K562 (cell line): ENCODE data around the gene KCNH2. TPM values are rescaled to one million over a fixed set of nuclear protein-coding genes. Genes with fewer than 3 reads are reported as not detected.
A peak's percentile ranks its signal among the peaks of the same experiment; 100 is the strongest.

ENCODE experiments used
- BMI1 ChIP-seq: fragments of 150-350 bp; IDR thresholded peaks from 2 replicates; pipeline ENCODE4 v1.6.1; 2014; ENCODE audit warnings: low read length
- BRD9 ChIP-seq: fragments of 450-650 bp; IDR thresholded peaks from 2 replicates; pipeline ENCODE4 v1.6.1; 2018; ENCODE audit warnings: low read depth; ENCODE audit not compliant: partially characterized antibody
- CCNT2 ChIP-seq: IDR thresholded peaks from 2 replicates; pipeline ENCODE4 v1.6.1; 2011; ENCODE audit warnings: borderline replicate concordance, low read depth, mild to moderate bottlenecking, moderate library complexity, mixed read lengths, low read length; ENCODE audit not compliant: insufficient read length; ENCODE audit errors: extremely low read depth
- DACH1 ChIP-seq: fragments of 450-650 bp; IDR thresholded peaks from 2 replicates; pipeline ENCODE4 v1.6.1; 2018; ENCODE audit not compliant: partially characterized antibody
- ESRRB ChIP-seq: fragments of 250-450 bp; sonication (Bioruptor Pico); IDR thresholded peaks from 2 replicates; pipeline ENCODE4 v1.5.0; 2020; ENCODE audit warnings: mild to moderate bottlenecking, moderate library complexity, borderline replicate concordance
- HNRNPLL ChIP-seq: fragments of 200-400 bp; formaldehyde crosslinking; IDR thresholded peaks from 2 replicates; pipeline ENCODE4 v1.6.1; 2017; ENCODE audit warnings: low read length, low read depth, mild to moderate bottlenecking; ENCODE audit not compliant: poor library complexity, severe bottlenecking
- MAFK ChIP-seq: IDR thresholded peaks from 2 replicates; pipeline ENCODE4 v1.6.1; 2011; ENCODE audit warnings: low read length, improper control_type of control experiment
- MTA1 ChIP-seq: fragments of 450-650 bp; IDR thresholded peaks from 2 replicates; pipeline ENCODE4 v1.6.1; 2017; ENCODE audit warnings: borderline replicate concordance
- MTF1 ChIP-seq: fragments of 250-450 bp; sonication (Bioruptor Pico); IDR thresholded peaks from 2 replicates; pipeline ENCODE4 v1.9.0; 2021; ENCODE audit warnings: moderate library complexity, mild to moderate bottlenecking, inconsistent platforms, borderline replicate concordance
- NR3C1 ChIP-seq: sonication (generic); formaldehyde crosslinking; IDR thresholded peaks from 2 replicates; pipeline ENCODE4 v1.8.1; 2022; ENCODE audit warnings: missing genetic modification reagents
- PRMT5 ChIP-seq: sonication (generic); formaldehyde crosslinking; IDR thresholded peaks from 2 replicates; pipeline ENCODE4 v1.5.0; 2020; ENCODE audit warnings: missing genetic modification reagents
- PTTG1 ChIP-seq: fragments of 450-650 bp; IDR thresholded peaks from 2 replicates; pipeline ENCODE4 v1.6.1; 2016; ENCODE audit warnings: low read depth, mild to moderate bottlenecking, missing genetic modification characterization, missing compliant biosample characterization
- SIX5 ChIP-seq, 2 experiments: IDR thresholded peaks; 2 replicates each; pipeline ENCODE4 v1.6.1; 2011; ENCODE audit warnings: low read length in 2 of 2, borderline replicate concordance in 1 of 2, low read depth in 1 of 2, mild to moderate bottlenecking in 1 of 2, moderate library complexity in 1 of 2; ENCODE audit not compliant: insufficient read depth in 1 of 2
- SMARCA4 ChIP-seq: fragments of 450-650 bp; IDR thresholded peaks from 2 replicates; pipeline ENCODE4 v1.6.1; 2016
- ZBTB7A ChIP-seq: IDR thresholded peaks from 2 replicates; pipeline ENCODE4 v1.6.1; 2011; ENCODE audit warnings: low read depth, mild to moderate bottlenecking, low read length, moderate library complexity, borderline replicate concordance; ENCODE audit not compliant: control insufficient read depth
- ZNF24 ChIP-seq: fragments of 450-650 bp; IDR thresholded peaks from 2 replicates; pipeline ENCODE4 v1.6.1; 2016
- ZNF75A ChIP-seq: fragments of 450-650 bp; formaldehyde crosslinking; IDR thresholded peaks from 2 replicates; pipeline ENCODE4 v1.4.0; 2020; ENCODE audit warnings: mild to moderate bottlenecking
- ZNF780A ChIP-seq: fragments of 250-450 bp; sonication (Bioruptor Pico); IDR thresholded peaks from 2 replicates; pipeline ENCODE4 v1.5.0; 2021; ENCODE audit warnings: mild to moderate bottlenecking
- polyA plus RNA-seq, 8 experiments: library from polyadenylated mRNA; depleted of rRNA in 4 of 8; stranded (reverse) in 5 of 8; unstranded in 3 of 8; fragments of >200 nt; fragmentation: Nextera tagmentation in 2 of 8; fragmentation: Illumina TruSeq in 1 of 8; extraction: Ambion mirVana in 2 of 8; extraction: Trizol in 1 of 8; gene quantifications; 2 replicates each; pipeline versions ENCODE4 v1.2.1 to v1.2.3, GENCODE V29; 2011 to 2014; ENCODE audit warnings: inconsistent platforms in 1 of 8, missing spikeins in 1 of 8
- total RNA-seq, 7 experiments: library from RNA; depleted of rRNA in 6 of 7; stranded (reverse); fragments of >200 nt in 6 of 7; fragmentation: Illumina TruSeq in 2 of 7; extraction: Trizol in 2 of 7; gene quantifications; 2 replicates each; pipeline versions ENCODE4 v1.2.1 to v1.2.3, GENCODE V29; 2011 to 2021; ENCODE audit warnings: low replicate concordance in 1 of 7
- TF ChIP-seq, protein P1 (sequence below): sonication (generic); formaldehyde crosslinking; IDR thresholded peaks from 2 replicates; pipeline ENCODE4 v1.5.0; 2020; ENCODE audit warnings: missing genetic modification reagents
- TF ChIP-seq, protein P2 (sequence below): fragments of 250-450 bp; sonication (Bioruptor Pico); IDR thresholded peaks from 2 replicates; pipeline ENCODE4 v1.4.0; 2020; ENCODE audit warnings: borderline replicate concordance
- TF ChIP-seq, protein P3 (sequence below), 2 experiments: IDR thresholded peaks; 2 replicates each; pipeline ENCODE4 v1.6.1; 2011; ENCODE audit warnings: borderline replicate concordance in 1 of 2, control low read depth in 1 of 2, low read depth in 1 of 2, low read length in 1 of 2, mild to moderate bottlenecking in 1 of 2, mixed read lengths in 1 of 2, moderate library complexity in 1 of 2; ENCODE audit not compliant: insufficient read depth in 1 of 2, insufficient read length in 1 of 2, poor library complexity in 1 of 2, severe bottlenecking in 1 of 2; ENCODE audit errors: extremely low read depth in 1 of 2

Gene KCNH2
- total and polyA plus RNA-seq, 9 of the 15 experiments (the other 6 are each of a cell fraction or from before 2014, with no cell fraction given): 18.1 to 368 (median 218) TPM

DNA sequence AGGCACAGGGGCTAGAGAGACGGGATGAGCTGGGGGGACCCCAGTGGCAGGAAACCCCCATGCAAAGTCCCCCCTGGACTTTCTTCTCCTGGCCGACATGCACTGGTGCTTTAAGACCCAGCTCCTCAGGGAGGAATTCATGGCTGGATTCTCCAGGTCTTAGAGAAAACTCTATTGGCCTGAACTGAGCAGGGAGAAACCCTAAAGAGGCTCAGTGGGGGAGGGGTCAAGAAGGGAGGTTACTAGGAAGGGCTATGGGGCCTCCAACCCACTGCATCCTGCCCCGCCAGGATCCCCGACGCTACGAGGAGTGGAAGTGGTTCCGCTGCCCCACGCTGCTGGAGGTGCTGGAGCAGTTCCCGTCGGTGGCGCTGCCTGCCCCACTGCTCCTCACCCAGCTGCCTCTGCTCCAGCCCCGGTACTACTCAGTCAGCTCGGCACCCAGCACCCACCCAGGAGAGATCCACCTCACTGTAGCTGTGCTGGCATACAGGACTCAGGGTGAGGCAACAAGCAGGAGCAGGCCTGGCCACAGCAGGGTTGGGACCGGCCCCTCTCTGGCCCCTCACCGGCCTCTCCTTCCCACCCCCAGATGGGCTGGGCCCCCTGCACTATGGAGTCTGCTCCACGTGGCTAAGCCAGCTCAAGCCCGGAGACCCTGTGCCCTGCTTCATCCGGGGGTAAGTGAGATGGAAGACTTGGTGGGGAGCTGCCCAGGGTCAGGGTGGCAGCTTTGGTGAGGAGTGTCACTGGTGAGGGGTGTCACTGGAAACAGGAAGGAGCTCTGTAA lies 32.4 kb upstream of the KCNH2 start (continued):
- TF ChIP-seq, protein P1, sequence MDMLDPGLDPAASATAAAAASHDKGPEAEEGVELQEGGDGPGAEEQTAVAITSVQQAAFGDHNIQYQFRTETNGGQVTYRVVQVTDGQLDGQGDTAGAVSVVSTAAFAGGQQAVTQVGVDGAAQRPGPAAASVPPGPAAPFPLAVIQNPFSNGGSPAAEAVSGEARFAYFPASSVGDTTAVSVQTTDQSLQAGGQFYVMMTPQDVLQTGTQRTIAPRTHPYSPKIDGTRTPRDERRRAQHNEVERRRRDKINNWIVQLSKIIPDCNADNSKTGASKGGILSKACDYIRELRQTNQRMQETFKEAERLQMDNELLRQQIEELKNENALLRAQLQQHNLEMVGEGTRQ (CRISPR knock-in tag): no peak
- TF ChIP-seq ESRRB (CRISPR knock-in tag) (no peak), PRMT5 (CRISPR knock-in tag) (no peak), BRD9 (no peak), SIX5 (IDR thresholded peaks at IDR 0.05; ENCODE audit: borderline replicate concordance in 1 of 2, insufficient read depth in 1 of 2, low read depth in 1 of 2, low read length in 2 of 2) (no peak), ZNF780A (CRISPR knock-in tag) (peak; percentile 47; the same call in 1 of the 2 replicates), ZBTB7A (peak; percentile 65), PTTG1 (tag) (no peak), ZNF75A (CRISPR knock-in tag) (no peak), BMI1 (no peak), MTA1 (no peak), CCNT2 (no peak), NR3C1 (no peak), MAFK (no peak), SMARCA4 (peak; percentile 47; the same call in 1 of the 2 replicates), DACH1 (no peak), HNRNPLL (peak; percentile 57), MTF1 (CRISPR knock-in tag) (no peak), ZNF24 (no peak)
- TF ChIP-seq, protein P2, sequence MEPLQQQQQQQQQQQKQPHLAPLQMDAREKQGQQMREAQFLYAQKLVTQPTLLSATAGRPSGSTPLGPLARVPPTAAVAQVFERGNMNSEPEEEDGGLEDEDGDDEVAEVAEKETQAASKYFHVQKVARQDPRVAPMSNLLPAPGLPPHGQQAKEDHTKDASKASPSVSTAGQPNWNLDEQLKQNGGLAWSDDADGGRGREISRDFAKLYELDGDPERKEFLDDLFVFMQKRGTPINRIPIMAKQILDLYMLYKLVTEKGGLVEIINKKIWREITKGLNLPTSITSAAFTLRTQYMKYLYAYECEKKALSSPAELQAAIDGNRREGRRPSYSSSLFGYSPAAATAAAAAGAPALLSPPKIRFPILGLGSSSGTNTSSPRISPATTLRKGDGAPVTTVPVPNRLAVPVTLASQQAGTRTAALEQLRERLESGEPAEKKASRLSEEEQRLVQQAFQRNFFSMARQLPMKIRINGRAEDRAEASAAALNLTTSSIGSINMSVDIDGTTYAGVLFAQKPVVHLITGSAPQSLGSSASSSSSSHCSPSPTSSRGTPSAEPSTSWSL (CRISPR knock-in tag): no peak
- TF ChIP-seq, protein P3, sequence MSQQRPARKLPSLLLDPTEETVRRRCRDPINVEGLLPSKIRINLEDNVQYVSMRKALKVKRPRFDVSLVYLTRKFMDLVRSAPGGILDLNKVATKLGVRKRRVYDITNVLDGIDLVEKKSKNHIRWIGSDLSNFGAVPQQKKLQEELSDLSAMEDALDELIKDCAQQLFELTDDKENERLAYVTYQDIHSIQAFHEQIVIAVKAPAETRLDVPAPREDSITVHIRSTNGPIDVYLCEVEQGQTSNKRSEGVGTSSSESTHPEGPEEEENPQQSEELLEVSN (IDR thresholded peaks at IDR 0.05; ENCODE audit: borderline replicate concordance in 1 of 2, extremely low read depth in 1 of 2, insufficient read depth in 1 of 2, insufficient read length in 1 of 2, low read depth in 1 of 2, low read length in 1 of 2, poor library complexity in 1 of 2, severe bottlenecking in 1 of 2): peak; percentile 52 to 69
